ENCODE data around the gene SAMD4B.
"Not testable (repeated sequence)": the region's sequence is repeated elsewhere in the genome, so short reads cannot be mapped to it uniquely, and the experiment has no call there.

Gene SAMD4B

DNA sequence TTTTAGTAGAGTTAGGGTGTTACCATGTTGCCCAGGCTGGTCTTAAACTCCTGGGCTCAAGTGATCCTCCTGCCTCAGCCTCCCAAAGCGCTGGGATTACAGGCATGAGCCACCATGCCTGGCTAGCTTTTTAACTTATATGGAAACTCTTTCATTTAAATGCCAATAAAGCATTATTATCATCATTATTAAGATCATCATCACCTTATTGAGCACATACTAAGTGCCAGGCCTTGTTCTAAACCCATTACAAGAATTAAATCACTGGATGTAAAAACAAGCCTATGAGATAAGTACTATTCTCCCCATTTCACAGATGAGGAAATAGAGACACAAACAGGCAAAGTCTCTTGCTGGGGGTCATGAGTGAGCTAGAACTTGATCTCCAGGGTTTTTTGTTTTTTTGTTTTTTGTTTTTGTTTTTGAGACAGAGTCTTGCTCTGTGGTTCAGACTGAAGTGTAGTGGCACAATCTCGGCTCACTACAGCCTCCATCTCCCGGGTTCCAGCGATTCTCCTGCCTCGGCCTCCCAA lies 7.7 kb upstream of the SAMD4B start:
- DNase-seq (ENCODE audit: low read depth): no peak

DNA sequence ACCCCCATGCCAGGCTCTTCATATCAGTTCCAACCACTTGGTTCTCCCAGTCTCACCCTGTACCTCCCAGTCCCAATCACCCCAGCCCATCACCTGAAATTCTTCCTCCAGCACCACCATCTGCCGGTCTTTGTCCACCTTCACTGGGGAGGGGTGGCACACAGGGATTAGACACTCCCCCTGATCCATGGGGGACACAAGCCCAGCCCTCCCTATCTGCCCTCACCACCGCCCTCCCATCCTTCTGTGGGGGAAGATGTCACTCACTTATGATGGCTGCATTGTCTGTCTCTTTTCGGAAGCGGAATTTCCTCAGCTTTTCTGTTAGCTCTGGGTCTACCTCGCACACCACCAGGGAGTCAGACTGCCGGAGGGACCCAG lies 7.1 kb upstream of the SAMD4B start:
- DNase-seq (ENCODE audit: low read depth): no peak

DNA sequence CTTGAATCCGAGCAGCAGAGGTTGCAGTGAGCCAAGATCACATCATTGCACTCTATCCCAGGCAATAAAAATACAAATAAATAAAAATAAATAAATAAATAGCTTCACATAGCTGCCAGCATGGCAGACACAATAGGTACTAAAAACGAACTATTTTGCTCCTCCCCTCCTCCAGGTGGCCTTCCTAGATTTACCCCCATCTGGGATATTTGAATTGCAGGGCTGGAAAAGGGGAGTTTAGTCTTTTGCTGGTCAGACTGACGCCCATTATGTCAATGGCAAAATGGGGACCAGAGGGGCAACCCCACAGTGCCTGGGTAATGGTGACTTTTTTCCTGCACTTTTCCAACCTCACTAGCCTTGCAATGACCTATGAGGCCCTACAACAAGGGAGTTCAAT lies 5.7 kb upstream of the SAMD4B start:
- DNase-seq (ENCODE audit: low read depth): no peak

DNA sequence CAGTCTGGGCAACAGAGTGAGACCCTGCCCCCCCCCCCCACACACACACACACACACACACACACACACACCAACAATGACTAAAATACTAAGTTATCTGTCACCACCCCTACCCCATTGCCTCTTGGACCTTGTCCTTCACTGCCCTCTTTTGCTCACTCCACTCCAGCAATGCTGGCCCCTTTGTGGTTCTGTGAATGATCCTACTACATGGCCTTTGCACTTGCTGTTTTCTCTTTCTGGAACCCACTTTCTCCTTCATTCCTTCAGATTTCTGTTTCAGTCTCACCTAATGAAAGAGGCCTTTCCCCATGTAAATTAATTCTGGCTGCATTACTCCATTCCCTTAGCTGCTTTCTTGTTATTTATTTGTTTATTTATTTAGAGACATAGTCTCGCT lies 2.5 kb upstream of the SAMD4B start:
- DNase-seq (ENCODE audit: low read depth): no peak

DNA sequence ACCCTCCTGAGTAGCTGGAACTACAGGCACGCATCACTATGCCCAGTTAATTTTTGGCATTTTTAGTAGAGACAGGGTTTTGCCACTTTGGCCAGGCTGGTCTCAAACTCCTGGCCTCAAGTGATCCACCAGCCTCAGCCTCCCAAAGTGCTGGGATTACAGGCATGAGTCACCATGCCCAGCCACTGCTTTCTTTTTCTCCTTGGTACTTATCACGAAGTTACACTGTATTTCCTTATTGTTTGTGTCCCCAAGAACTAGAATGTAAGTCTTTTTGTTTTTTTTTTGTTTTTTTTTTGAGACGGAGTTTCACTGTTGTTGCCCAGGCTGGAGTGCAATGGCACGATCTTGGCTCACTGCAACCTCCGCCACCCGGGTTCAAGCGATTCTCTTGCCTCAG lies 2.1 kb upstream of the SAMD4B start:
- DNase-seq (ENCODE audit: low read depth): not testable (repeated sequence)

DNA sequence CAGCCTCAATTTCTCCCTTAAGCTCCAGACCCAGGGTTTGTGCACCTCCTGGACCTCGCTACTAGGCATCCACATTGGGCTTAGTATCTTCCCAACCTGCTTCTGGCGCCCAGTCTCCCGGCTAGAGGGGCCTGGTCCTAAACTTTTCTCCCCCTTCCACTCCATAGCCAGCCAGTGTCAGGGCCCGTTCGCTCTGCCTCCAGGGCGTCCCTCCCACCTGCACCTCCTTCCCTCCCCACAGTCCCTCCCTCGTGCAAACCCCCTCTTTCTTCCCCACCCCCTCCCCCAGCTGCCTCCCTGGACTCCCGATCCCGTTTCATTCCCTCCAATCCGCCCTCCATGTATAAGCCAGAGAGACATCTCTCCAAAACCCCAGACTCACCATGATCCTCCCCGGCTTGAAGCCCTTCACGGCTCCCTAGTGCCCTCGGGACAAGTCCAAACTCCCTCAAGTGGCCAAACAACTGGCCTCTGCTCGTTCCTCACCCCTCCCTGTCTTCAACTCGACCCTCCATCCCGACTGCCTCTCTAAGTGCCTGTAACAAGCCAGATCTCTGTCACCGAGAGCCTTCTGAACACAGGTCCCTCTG lies 997 bp upstream of the SAMD4B start:
- DNase-seq (ENCODE audit: low read depth): no peak

DNA sequence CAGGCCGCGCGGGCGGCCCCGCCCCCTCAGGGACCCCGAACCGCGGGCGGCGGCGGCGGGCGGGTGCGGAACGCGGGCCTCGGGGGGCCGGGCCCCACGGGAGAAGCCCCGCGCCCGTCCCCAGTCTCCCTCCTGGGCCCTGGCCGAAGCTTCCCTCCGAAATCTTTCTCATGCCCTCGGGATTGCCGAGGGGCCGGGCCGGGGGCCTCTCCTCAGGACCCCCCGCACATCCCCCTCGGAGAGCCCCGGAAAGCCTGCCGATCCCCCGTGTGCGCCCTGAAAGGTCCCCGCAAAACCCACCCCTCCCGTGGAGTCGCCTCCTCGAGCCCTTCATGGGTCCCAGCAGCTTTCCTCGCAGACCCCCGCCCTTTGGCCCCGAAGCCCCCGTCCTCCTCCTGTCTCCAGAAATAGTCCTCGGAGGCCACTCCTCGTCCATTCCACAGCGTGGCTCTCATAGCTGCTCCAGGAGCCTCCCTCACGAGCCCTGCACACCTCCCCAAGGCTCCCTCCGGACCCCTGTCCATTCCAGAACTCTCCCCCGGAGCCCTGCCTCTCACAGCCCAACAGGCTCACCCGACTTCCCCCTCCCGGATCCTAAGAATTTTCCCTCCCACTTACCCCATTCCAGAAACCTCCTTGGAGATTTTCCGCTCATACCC lies 555 bp downstream of the SAMD4B start:
- DNase-seq (ENCODE audit: low read depth): peak; percentile 39

DNA sequence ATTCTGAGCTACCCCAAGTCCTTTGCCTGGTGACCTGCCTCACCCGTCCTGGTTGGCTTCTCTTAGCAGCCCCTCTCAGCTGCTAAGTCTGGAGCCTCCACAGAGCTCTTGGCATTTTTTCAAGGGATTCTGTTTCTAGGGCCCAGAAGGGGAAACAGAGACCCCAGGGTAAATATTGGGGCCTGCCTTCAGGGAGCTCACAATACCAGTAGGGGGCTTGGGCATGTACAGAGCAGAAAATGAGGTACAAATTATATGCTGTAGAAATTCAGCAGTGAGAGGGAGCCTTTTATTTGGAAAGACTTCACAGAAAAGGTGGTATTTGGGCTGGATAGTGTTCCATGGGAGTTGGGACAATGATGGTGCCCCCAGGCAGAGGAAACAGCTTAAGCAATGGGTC lies 3.7 kb downstream of the SAMD4B start:
- no peak for DNase-seq (ENCODE audit: low read depth)

DNA sequence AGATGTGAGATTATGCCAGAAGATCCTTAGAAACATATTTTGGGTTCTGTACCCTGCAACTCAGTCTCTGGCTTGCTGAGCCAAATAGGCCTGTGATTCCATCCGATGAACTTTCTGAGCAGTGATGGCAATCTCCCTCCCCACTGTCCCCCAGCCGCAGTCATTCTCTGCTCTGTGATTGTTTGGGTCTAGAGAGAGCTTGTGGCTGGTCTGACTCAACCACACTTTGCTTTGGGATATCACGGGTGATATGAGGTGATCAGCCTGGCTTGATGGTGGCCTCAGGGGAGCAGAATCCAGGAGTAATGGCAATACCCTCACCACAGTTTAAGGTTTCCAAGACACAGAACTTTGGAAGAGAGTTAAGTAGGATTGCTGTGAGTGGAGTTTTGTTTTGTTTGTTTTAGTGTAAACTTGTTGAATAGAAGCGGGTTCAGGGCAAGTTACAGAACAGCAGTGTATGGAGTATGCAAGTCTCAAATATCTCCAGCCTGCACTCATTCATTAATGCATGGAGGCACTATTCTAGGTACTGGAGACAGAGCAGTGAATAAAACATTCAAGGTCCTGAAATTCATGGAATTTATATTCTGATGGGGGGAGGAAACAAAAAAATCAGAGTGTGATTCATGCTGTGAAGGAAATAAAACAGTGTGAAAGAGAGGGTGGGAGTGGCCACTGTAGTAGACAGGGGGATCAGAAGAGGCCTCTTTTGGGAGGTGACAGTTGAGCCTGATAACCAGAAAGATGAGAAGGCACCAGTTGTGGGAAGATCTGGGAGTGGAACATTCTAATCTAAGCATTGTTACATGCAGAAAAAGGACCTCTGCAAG lies 5.3 kb downstream of the SAMD4B start:
- peak; percentile 58 for DNase-seq (ENCODE audit: low read depth)

DNA sequence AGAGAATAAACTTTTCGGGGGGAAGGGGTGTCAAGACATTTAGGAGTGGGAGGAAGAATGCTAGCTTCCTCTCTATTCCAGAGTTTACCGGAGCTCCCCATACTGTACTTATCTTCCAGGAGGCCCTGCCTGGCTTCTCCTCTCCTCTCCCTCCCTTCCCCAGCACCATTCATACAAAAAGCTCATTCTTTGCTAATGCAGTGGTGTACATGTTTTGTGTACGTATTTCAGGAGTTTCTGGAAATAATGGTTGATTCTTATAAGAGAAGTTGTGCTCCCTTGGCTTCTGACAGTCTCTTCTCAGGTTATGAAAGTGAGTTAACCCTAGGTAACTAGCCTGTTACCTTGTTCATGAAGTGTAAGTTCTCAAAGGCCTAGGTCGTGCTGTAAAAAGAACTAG lies 7.1 kb downstream of the SAMD4B start:
- no peak for DNase-seq (ENCODE audit: low read depth)

DNA sequence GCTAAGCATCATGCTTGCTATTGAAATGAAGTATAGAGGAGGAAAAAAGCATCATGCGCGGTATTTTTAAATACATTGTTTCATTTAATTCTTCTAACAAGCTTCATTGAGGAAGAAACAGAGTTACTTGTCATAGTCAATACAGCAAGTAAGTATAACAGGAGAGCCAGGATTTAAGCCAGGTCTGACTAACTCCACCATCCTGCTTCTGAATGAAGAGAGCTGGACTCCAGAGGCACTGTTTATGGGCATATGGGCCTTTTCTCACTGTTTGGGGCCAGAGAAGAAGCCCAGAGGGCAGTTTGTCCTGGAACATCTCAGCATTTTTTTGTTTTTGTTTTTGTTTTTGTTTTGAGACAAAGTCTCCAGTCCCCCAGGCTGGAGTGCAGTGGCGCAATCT lies 7.9 kb downstream of the SAMD4B start:
- no peak for DNase-seq (ENCODE audit: low read depth)

DNA sequence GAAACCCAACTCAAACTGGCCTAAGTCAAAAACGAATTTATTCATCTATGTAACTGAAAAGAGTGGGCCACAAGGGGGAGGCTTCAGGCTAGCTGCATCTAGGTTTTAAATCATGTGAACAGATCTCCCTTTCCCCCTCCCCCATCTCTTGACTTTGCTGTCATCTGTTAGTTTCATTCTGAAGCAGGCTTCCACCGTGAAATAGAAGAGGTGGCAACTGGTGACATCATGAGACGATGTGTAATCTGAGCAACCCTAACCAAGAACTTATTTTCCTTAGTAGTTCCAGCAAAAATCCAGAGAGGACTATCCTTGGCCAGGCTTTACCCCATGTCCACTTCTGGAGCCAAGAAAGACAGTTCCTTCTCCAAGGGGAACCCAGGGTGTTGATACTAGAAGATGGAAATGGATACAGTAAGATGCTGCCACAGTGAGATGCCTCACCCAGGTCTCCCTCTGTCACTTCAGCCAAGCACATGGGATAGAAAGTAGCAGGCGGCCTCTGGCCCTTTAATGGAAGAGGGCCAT lies 9.4 kb downstream of the SAMD4B start:
- peak; percentile 42 for DNase-seq (ENCODE audit: low read depth)

DNA sequence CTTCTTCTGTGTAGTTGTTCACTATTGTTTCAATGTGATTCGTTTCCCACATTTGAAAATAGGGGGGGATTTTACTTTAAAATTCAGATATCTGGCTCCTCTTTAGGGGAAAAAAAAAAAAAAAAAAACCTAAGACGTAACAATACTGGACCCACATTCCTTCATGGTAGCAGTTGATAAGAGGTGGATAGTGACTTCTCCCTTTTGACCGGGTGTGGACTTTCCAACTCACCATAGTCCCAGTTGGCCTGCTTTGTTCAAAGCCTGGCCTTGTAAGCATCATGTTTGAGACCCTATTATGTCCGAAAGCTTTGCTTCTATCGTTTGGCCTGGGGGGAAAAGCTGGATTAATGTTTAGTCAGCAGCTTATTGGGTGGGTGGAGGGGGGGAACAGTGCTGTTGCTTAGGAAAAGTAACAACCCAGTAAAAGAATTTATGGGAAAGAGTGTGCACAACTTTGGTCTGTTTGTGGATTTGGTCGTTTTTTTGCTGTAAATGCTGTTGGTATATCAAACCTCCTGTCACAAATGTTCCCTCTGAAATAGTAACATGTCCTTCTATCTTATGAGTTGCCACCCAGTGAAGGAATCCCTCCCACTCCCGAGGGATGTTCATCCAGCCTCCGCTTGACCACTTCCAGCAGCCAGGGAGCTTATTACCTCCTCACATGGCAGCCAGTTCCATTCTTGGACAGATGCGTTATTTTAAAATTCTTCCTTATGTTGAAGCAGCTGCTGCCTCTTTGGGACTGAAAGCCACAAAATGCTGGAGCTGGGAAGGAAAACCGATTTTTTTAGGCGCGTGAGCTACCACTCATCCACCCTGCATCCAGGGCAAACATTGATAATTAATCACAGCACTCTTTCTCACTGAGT lies 10.4 kb downstream of the SAMD4B start:
- DNase-seq (ENCODE audit: low read depth): no peak

DNA sequence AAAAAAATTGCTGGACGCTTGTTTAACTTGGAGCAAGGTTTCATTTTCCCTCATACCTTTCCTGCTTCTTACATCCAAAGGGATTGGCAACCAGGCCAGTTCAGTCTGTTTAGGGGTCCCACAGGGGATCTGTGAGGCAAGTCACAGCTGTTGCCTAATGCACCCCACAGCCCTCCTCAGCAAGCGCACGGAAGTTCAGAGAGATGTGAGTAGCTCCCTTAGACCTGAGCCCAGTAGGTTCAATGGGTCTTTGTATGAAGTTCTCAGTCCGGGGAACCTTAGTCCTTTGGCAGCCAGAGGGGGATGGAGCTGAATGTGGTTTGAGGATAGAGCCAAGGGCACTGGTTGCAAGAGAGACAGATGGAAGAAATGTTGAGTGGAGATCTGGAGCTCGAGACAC lies 13.0 kb downstream of the SAMD4B start:
- no peak for DNase-seq (ENCODE audit: low read depth)

DNA sequence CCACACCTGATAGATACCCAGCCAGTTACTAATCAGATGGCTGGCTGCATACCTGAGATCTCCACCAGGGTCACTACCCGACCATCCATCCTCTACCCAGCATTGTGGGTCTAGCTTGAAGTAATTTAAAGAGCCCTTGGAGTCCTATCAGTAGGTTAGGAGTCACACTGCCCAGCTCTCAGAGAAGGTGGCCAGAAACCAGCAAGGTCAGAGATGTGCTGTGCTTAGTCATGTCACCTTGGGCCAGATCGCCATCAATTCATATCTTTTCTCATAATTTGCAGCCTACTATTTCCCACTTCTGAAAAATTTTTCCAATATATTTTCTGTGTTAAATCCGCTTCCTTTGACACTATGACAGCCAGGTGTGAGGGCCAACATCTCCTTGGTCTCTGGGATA lies 13.9 kb downstream of the SAMD4B start:
- DNase-seq (ENCODE audit: low read depth): no peak

DNA sequence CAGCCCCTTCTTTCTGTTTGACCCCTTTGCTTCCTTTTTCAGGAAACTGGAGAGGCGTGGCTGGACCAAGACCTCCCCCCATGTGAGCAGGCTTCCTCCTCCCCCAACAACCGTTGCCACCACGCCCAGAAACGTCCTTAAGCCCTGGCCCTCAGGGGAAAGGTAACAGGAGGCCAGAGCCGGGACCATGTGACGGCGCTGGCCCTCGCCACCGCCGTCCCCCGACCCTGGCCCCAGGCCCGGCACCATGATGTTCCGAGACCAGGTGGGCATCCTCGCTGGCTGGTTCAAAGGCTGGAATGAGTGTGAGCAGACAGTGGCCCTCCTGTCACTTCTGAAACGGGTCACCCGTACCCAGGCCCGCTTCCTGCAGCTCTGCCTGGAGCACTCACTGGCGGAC lies 14.4 kb downstream of the SAMD4B start:
- no peak for DNase-seq (ENCODE audit: low read depth)

DNA sequence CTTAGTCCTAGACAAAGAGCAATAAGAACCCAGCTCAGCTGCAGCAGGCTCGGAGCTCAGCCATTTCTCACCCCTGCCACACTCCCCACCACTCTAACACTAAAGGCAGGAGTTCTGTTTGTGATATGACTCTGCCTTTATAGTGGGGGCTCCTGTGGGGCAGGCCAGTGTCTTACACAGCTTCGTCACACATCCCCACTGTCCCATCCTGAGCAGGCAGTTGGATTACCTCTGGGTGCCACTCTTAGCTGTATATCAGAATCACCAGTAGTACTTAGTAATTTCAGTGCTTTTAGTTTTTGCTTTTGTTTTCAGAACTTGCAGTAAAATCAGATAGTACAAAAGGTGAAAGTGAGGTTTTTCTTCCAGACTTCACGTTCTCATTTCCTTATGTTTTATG lies 16.8 kb downstream of the SAMD4B start:
- DNase-seq (ENCODE audit: low read depth): no peak

DNA sequence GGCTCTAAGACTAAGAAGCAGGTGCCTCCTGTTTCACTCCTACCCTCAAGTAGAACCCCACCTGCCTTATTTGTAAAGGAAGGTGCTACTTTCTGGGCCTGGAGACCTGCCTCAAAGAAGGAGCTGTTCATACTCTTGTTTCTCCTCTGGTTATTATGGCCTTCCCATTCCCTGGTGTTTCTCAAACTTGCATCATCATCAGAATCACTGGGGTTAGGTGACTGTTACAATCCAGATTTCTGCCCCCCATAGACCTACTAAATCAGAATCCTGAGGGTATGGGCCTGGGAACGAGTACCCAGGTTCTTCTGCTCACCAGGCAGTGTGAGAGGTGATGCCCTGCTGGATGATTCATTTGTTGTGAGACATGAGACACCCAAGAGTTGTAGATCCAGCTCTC lies 18.4 kb downstream of the SAMD4B start:
- DNase-seq (ENCODE audit: low read depth): no peak

DNA sequence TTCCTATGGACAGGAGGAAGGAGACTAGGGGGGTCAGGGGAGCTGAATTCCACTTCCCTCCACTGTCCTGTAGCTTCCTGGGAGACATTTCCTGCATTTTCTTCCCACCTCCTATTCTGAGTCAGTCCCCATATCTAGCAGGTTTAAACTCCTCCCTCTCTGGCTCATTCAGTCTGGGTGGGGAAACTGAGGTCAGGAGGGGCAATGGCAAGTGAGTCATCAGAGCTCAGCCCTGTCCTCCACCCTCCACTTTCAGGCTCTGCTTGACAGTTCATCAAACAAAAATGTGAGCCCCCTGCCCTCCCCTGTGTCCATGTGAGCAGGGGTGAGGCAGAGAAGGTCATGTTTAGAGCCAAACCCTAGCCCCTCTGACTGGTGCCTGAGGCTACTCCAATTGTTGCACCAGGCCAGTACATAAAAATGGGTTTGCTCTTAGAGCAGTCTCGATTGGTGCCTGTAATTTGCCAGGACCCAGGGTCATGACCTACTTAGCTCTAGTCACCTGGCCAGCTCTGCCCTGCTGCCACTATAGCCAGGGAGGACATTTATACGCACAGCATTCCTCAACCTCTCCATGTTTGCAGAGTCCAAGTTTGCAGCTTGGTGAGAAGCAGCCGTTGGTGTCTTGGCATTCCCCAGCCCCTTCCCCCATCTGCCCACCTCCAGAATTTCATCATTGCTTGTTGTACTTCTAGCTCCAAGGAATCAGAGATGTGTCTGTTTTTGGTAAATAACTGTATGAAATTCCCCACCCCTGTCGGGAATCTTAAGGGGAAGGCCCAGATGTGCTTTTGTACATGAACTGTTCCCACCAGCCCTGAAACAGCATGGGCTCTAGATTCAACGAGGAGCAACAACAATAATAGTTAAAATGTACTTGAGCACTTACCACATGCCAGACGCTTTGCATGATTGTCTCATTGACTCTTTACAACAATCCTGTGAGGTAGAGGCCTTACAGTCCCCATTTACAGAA lies 20.7 kb downstream of the SAMD4B start:
- peak; percentile 86 for DNase-seq (ENCODE audit: low read depth)

DNA sequence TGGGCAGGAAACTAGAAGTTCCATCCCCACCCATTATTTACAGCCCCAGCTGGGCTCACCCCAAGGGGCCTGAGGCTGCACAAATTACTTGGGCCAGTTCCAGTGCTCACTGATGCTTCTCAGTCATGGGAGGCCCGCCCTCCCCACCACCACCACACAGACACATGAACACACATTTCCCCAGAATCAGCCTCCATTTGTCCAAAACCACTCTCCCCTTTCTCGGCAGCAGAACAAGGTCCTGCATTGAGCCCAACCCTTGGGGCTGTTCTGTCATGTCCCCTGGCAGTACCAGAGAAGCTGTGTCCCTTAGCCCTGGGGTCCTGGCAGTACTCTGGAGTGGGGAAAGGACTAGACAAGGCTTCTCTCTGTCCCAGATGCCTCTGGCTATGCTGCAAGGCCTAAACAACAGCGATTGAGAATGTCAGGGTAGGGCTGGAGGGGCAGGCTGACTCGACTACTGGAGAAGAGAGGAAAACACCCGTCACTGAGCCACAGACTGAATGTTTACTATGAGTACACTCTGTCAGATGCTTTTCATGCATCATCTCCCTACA lies 21.8 kb downstream of the SAMD4B start:
- peak; percentile 71 for DNase-seq (ENCODE audit: low read depth)
